Measurements from ENCODE around the gene INPP5A.
"Not testable (repeated sequence)": the region's sequence is repeated elsewhere in the genome, so short reads cannot be mapped to it uniquely, and the experiment has no call there.

Gene INPP5A

DNA sequence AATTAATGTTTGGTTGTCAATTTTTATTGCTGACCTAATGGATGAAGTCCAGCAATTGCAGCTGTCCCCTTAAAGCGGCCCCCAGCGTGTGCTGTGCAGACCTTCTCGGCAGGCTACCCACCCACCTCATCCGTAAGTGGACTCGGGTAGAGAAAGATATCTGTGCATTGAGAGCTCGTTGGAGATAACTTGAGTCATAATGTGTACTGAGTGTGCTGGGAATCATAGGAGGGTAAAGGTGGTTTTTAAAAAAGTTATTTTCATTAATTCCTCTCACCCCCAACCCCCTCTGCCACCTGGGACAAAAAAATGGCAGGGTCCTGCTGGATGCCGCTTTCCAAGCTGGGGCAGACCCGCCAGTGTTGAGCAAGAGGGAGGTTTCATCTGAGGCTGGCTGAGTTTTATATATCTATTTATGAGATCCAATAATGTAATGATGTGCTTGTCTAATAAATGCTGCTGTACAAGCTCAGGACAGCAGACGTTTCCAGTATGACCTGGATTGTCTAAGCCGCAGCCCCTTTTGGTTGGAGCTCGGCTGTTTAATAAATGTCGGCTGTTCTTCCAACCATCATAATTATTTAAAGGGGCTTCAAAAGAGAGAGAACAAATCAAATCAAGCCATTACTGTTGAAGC lies 129.2 kb downstream of the INPP5A start:
- H3K4me3 ChIP-seq (replicated peaks; ENCODE audit: low read depth, low read length): peak overlapping the region; percentile 32
- DNase-seq (ENCODE audit: low read depth): peak; percentile 23
- TF ChIP-seq, protein P1, sequence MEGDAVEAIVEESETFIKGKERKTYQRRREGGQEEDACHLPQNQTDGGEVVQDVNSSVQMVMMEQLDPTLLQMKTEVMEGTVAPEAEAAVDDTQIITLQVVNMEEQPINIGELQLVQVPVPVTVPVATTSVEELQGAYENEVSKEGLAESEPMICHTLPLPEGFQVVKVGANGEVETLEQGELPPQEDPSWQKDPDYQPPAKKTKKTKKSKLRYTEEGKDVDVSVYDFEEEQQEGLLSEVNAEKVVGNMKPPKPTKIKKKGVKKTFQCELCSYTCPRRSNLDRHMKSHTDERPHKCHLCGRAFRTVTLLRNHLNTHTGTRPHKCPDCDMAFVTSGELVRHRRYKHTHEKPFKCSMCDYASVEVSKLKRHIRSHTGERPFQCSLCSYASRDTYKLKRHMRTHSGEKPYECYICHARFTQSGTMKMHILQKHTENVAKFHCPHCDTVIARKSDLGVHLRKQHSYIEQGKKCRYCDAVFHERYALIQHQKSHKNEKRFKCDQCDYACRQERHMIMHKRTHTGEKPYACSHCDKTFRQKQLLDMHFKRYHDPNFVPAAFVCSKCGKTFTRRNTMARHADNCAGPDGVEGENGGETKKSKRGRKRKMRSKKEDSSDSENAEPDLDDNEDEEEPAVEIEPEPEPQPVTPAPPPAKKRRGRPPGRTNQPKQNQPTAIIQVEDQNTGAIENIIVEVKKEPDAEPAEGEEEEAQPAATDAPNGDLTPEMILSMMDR (IDR thresholded peaks at IDR 0.05; ENCODE audit: low read length, missing control alignments): no peak

DNA sequence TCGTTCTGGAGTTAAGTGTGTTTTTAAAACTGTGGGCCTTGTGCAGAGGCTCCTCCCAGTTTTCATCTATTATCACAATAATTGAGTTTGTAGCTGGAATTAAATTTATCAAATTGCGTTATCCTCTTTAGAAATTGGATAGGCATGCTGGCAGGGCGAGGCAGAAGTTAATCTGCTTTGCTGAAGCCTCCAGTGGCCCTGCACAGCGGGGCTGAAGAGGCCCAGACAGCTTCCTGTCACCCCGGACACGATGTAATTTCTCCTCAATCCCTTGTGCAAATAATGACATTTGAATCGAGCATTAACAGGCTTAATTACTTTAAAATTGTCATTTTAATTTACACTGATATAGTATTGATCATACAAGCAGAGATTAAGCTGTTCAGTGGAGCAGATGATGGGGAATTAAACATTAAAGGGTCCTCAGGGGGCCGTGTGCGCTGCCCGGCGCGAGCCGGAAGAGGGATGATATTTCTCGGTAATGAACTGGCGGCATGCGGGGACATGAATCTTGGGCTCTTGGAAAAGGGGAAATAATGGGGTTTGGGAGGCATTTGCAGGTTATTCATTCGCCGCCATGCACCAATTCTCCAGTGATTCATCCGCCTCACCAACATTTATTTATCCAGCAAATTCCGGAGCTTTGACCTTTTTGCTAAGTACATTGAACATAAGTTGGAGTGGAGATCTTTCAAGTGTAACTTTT lies 129.9 kb downstream of the INPP5A start:
- peak overlapping the region; percentile 32 for H3K4me3 ChIP-seq (replicated peaks; ENCODE audit: low read depth, low read length)
- DNase-seq (ENCODE audit: low read depth): peak; percentile 27
- TF ChIP-seq, protein P1 (IDR thresholded peaks at IDR 0.05; ENCODE audit: low read length, missing control alignments): no peak

DNA sequence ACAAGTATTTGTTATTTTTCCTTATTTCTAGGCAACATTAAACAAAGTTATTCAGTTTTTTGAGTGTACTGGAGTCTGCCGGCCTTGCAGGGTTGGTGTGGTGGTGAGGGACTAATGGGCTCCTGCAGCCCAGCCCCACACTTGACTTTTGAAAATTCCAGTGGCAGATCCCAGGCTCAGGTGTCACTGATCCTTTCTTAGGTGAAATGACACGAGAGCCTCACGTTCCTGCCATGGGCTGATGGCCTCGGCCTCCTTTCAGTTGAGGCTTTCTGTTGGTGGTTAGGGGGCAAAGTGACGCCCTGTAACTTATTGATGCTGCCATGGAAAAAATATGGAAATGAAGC lies 130.4 kb downstream of the INPP5A start:
- DNase-seq (ENCODE audit: low read depth): no peak
- TF ChIP-seq, protein P1 (IDR thresholded peaks at IDR 0.05; ENCODE audit: low read length, missing control alignments): no peak
- no peak overlapping the region for H3K4me3 ChIP-seq (replicated peaks; ENCODE audit: low read depth, low read length)

DNA sequence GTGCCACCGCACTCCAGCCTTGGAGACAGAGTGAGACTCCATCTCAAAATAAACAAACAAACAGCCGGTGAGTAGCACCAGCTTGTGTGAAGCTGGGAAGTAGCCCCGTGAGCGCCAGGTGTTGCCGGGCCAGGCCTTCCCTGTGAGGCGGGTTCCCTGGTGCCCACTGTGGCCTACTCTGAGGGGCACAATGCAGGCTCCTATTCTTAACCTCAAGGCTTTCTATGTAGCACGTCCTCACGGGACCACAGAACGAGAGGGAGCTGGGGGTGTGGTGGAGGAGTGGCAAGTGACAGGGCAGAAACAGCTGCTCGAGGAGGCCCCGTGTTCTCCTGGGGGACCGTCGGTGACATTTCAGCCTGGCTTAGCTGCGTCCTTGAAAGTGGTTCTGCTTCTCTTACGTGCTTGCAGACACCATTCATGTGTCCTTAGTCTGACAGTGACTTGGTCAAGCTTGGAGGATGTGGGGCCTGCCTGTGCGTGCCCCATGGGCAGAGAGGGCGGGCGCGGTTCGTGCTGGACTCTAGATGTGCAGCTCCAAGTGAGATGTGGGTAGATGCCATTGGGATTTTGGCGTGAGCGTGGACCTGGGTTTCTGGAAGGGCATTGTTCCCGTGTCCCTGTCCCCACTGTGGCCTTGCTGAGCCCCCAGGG lies 131.7 kb downstream of the INPP5A start:
- no peak overlapping the region for H3K4me3 ChIP-seq (replicated peaks; ENCODE audit: low read depth, low read length)
- DNase-seq (ENCODE audit: low read depth): no peak
- TF ChIP-seq, protein P1 (IDR thresholded peaks at IDR 0.05; ENCODE audit: low read length, missing control alignments): no peak

DNA sequence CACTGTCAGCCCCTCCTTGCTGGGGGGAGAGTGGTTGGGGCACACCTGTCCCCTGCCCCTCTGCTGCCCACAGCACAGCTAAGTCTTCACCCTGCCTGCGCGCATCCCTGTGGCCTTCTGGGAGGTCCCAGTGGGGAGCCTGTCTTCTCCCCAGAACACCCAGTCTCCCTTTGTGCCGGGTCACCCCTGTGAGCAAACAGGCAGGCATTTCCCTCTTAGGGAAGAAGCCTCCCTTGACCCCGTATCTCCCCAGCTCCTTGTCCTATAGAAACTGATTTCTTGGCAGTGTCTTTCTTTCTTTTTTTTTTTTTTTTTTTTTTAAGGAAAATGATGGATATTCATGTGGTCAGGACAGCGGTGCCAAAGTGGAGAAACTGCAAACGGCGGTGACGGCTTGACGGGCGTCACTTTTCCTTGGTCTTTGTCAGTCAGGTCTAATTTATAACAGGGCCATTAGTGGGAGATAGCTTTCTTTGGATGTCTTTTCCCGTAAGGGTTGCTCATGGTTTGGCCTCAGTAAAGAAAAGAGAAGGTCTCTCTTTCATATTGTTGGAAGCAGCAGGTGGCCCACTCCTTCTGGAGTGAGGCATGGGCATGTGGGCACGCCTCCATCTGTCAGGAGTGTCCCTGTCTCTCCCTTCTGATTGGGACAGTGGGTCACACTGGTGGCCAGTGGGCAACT lies 133.1 kb downstream of the INPP5A start:
- H3K4me3 ChIP-seq (replicated peaks; ENCODE audit: low read depth, low read length): no peak overlapping the region
- TF ChIP-seq, protein P1 (IDR thresholded peaks at IDR 0.05; ENCODE audit: low read length, missing control alignments): no peak
- DNase-seq (ENCODE audit: low read depth): no peak

DNA sequence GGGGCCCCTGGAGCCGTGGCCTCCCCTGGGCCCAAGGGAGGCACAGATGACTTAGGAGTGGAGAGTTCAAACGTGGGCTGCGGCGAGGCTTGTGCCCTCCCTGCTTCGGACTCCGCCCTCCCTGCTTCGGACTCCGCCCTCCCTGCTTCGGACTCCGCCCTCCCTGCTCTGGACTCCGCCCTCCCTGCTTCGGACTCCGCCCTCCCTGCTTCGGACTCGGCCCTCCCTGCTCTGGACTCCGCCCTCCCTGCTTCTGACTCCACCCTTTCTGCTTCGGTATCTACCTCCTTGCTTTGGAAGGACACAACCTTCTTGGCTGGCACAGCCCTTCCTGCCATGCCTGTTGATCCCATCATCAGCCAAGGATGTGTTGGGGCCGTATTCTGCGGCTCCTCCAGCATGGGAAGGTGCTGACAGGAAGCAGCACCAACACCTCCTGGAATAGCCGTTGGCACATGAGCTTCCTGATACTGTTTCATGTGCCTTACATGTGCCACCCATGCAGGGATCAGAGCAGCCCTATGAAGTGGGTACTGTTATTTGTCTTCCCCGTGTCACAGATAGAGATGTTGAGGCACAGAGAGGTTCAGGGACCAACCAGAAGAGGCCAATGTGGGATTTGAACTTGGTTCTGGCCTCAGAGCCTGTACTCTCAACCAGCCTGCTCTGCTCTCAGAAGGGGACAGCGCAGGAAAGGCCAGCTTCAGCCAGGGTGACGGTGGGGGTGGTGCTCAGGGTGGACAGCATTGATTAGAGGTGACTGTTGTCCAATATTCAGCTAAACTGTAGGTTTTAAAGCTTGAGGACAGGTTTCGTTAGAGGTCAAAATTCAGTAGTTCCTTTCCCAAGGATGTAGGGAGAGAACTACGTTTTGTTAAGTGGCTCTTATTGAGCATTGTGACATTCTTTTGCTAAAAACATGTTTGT lies 133.9 kb downstream of the INPP5A start:
- TF ChIP-seq, protein P1 (IDR thresholded peaks at IDR 0.05; ENCODE audit: low read length, missing control alignments): no peak
- DNase-seq (ENCODE audit: low read depth): no peak
- H3K4me3 ChIP-seq (replicated peaks; ENCODE audit: low read depth, low read length): no peak overlapping the region

DNA sequence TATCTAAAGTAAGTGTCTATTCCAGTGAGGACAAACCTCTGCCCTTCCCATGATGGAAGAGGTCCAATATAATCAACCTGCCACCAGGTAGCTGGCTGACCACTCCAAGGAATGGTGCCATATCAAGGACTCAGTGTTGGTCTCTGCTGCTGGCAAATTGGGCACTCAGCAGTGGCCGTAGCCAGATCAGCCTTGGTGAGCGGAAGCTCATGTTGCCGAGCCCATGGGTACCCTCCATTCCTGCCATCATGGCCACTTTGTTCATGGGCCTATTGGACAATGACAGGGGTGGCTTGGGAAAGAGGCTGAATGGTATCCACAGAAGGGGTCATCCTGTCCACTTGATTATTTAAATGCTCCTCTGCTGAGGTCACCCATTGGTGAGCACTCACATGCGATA lies 136.2 kb downstream of the INPP5A start:
- not testable (repeated sequence) for H3K4me3 ChIP-seq (replicated peaks; ENCODE audit: low read depth, low read length); DNase-seq (ENCODE audit: low read depth)
